NB4 (cell line): ENCODE measurements around the gene PTCD2.
"Not testable (repeated sequence)": the region's sequence is repeated elsewhere in the genome, so short reads cannot be mapped to it uniquely, and the experiment has no call there.

Experiments used
- POLR2A ChIP-seq: IDR thresholded peaks from 2 replicates; pipeline ENCODE4 v1.6.1; 2011; ENCODE audit warnings: mild to moderate bottlenecking; ENCODE audit not compliant: insufficient read length; ENCODE audit errors: extremely low read depth
- TF ChIP-seq, protein P1 (sequence below): IDR thresholded peaks from one replicate; pipeline ENCODE4 v1.5.1; 2012; ENCODE audit warnings: low read depth, low read length
- TF ChIP-seq, protein P2 (sequence below): IDR thresholded peaks from 2 replicates; pipeline ENCODE4 v1.6.1; 2011; ENCODE audit warnings: low read depth, low read length

GRCh38 chr5:72298136-72298535, 22.0 kb upstream of the PTCD2 start:
- TF ChIP-seq, protein P1, sequence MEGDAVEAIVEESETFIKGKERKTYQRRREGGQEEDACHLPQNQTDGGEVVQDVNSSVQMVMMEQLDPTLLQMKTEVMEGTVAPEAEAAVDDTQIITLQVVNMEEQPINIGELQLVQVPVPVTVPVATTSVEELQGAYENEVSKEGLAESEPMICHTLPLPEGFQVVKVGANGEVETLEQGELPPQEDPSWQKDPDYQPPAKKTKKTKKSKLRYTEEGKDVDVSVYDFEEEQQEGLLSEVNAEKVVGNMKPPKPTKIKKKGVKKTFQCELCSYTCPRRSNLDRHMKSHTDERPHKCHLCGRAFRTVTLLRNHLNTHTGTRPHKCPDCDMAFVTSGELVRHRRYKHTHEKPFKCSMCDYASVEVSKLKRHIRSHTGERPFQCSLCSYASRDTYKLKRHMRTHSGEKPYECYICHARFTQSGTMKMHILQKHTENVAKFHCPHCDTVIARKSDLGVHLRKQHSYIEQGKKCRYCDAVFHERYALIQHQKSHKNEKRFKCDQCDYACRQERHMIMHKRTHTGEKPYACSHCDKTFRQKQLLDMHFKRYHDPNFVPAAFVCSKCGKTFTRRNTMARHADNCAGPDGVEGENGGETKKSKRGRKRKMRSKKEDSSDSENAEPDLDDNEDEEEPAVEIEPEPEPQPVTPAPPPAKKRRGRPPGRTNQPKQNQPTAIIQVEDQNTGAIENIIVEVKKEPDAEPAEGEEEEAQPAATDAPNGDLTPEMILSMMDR, result not testable (repeated sequence)
- TF ChIP-seq, protein P2, sequence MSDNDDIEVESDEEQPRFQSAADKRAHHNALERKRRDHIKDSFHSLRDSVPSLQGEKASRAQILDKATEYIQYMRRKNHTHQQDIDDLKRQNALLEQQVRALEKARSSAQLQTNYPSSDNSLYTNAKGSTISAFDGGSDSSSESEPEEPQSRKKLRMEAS, result not testable (repeated sequence)
- not testable (repeated sequence) for TF ChIP-seq POLR2A
